CD4-positive, alpha-beta T cell treated with Interleukin-15 for 4 hours (primary cell): Measurements from ENCODE around the gene SENP5.

Experiments used
- DNase-seq: peaks from one replicate; pipeline ENCODE4 v3.0.0-alpha.2; 2020; ENCODE audit warnings: low spot score

The SENP5 gene

GRCh38 chr3:196883361-196883760 lies 15.6 kb downstream of the SENP5 start:
- no peak for DNase-seq

- DNase-seq: no peak
Observed at GRCh38 chr3:196886144-196886543, 18.4 kb downstream of the SENP5 start.

GRCh38 chr3:196889844-196890708 lies 22.4 kb downstream of the SENP5 start:
- DNase-seq: no peak

GRCh38 chr3:196894557-196895295 lies 27.0 kb downstream of the SENP5 start:
- no peak for DNase-seq

GRCh38 chr3:196896229-196896628 lies 28.5 kb downstream of the SENP5 start:
- no peak for DNase-seq

- DNase-seq: no peak
Observed at GRCh38 chr3:196901768-196902167, 34.0 kb downstream of the SENP5 start.

GRCh38 chr3:196902296-196902695 lies 34.6 kb downstream of the SENP5 start:
- DNase-seq: no peak

GRCh38 chr3:196903740-196904139 lies 36.0 kb downstream of the SENP5 start:
- DNase-seq: no peak

- no peak for DNase-seq
Observed at GRCh38 chr3:196914866-196915265, 47.1 kb downstream of the SENP5 start.

GRCh38 chr3:196915375-196915774 lies 47.7 kb downstream of the SENP5 start:
- DNase-seq: no peak

- no peak for DNase-seq
Observed at GRCh38 chr3:196916221-196916620, 48.5 kb downstream of the SENP5 start.

GRCh38 chr3:196916995-196917394 lies 49.3 kb downstream of the SENP5 start:
- DNase-seq: no peak

GRCh38 chr3:196918968-196919367 lies 51.2 kb downstream of the SENP5 start:
- DNase-seq: no peak

GRCh38 chr3:196920733-196921132 lies 53.0 kb downstream of the SENP5 start:
- no peak for DNase-seq

- no peak for DNase-seq
Observed at GRCh38 chr3:196927571-196928453, 60.1 kb downstream of the SENP5 start.

- no peak for DNase-seq
Observed at GRCh38 chr3:196931157-196931556, 63.4 kb downstream of the SENP5 start.

GRCh38 chr3:196931828-196932587 lies 64.3 kb downstream of the SENP5 start:
- DNase-seq: no peak

GRCh38 chr3:196932600-196932999 lies 64.9 kb downstream of the SENP5 start:
- no peak for DNase-seq

- DNase-seq: no peak
Observed at GRCh38 chr3:196936288-196936687, 68.6 kb downstream of the SENP5 start.

GRCh38 chr3:196938124-196938523 lies 70.4 kb downstream of the SENP5 start:
- no peak for DNase-seq

GRCh38 chr3:196938576-196938975 lies 70.9 kb downstream of the SENP5 start:
- no peak for DNase-seq
